HL-60 (cell line): ENCODE measurements around the gene EFCC1.

Source experiments
- DNase-seq, 2 experiments: peaks; one replicate each; pipeline ENCODE4 v3.0.0-alpha.2; 2010 to 2020; ENCODE audit warnings: low read depth in 1 of 2, low spot score in 1 of 2
- H3K27ac ChIP-seq: fragments of 250-450 bp; sonication (Bioruptor Pico); replicated peaks from 2 replicates; pipeline ENCODE4 v1.5.1; 2020; ENCODE audit warnings: mild to moderate bottlenecking, moderate library complexity
- H3K27me3 ChIP-seq: fragments of 250-450 bp; sonication (Bioruptor Pico); 2 replicates; pipeline ENCODE4 v1.5.1; 2021; ENCODE audit warnings: mild to moderate bottlenecking, moderate library complexity; ENCODE audit not compliant: insufficient read depth, poor library complexity, severe bottlenecking
- H3K4me3 ChIP-seq: replicated peaks from 2 replicates; pipeline ENCODE4 v1.5.1; 2011; ENCODE audit warnings: mild to moderate bottlenecking, control low read depth, low read length; ENCODE audit not compliant: insufficient read depth
- GABPA ChIP-seq: IDR thresholded peaks from 2 replicates; pipeline ENCODE4 v1.6.1; 2012; ENCODE audit warnings: low read depth
- POLR2AphosphoS5 ChIP-seq: IDR thresholded peaks from 2 replicates; pipeline ENCODE4 v1.6.1; 2012; ENCODE audit warnings: low read depth
- REST ChIP-seq: IDR thresholded peaks from 2 replicates; pipeline ENCODE4 v1.6.1; 2012; ENCODE audit warnings: low read depth; ENCODE audit not compliant: insufficient replicate concordance
- SPI1 ChIP-seq: IDR thresholded peaks from 2 replicates; pipeline ENCODE4 v1.6.1; 2012; ENCODE audit warnings: low read depth, mild to moderate bottlenecking, borderline replicate concordance
- TF ChIP-seq, protein P1 (sequence below): IDR thresholded peaks from one replicate; pipeline ENCODE4 v1.5.1; 2011; ENCODE audit warnings: low read length, control low read depth, inconsistent platforms; ENCODE audit not compliant: insufficient read depth

Gene EFCC1

GRCh38 chr3:129057249-129057648 is 56.1 kb downstream of the EFCC1 start:
- no peak for DNase-seq
- TF ChIP-seq, protein P1, sequence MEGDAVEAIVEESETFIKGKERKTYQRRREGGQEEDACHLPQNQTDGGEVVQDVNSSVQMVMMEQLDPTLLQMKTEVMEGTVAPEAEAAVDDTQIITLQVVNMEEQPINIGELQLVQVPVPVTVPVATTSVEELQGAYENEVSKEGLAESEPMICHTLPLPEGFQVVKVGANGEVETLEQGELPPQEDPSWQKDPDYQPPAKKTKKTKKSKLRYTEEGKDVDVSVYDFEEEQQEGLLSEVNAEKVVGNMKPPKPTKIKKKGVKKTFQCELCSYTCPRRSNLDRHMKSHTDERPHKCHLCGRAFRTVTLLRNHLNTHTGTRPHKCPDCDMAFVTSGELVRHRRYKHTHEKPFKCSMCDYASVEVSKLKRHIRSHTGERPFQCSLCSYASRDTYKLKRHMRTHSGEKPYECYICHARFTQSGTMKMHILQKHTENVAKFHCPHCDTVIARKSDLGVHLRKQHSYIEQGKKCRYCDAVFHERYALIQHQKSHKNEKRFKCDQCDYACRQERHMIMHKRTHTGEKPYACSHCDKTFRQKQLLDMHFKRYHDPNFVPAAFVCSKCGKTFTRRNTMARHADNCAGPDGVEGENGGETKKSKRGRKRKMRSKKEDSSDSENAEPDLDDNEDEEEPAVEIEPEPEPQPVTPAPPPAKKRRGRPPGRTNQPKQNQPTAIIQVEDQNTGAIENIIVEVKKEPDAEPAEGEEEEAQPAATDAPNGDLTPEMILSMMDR = no peak
- TF ChIP-seq GABPA (no peak), POLR2AphosphoS5 (no peak), SPI1 (no peak), REST (no peak)
- H3K4me3 ChIP-seq = no peak overlapping the region
- no peaks in the 10 kb centered on the region for H3K27me3 ChIP-seq
- no peak overlapping the region for H3K27ac ChIP-seq

- Histone ChIP-seq H3K27me3 (no peaks in the 10 kb centered on the region), H3K27ac (no peak overlapping the region), H3K4me3 (no peak overlapping the region)
- TF ChIP-seq POLR2AphosphoS5 = no peak
- TF ChIP-seq GABPA = no peak
- TF ChIP-seq, protein P1 = no peak
- TF ChIP-seq SPI1 = no peak
- DNase-seq = no peak
These were observed 57.5 kb downstream of the EFCC1 start for GRCh38 chr3:129058441-129059200.

DNA sequence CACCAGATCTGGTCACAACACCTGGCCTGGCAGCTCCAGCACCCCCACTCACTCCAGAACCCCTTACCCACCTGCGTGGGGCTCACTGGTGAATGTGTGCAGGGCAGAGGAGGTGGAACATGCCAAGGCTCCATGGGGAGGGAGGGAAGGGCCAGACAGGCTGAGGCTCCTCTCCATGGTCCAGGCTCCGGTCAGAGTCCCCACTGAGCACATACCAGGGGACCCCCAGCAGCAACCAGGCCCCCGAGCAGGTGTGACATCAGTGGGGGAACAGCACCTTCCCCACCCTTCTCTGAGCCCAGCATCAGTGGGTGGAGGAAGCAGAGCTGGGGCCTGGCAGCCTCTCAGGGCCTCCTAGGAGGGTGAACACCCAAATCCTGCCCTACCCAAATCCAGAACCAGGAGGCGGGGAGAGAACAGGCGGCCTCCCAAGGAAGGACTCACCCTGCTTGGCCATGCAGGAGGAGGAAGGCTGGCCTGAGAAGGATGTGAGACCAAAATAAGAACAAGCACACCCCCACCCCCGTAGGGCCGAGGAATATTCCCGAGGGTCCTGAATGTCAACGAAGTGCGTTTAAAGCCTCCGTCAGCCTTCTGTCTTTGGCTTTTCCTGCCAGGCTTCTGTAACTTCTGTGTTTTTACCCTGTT is 58.3 kb downstream of the EFCC1 start:
- no peaks in the 10 kb centered on the region for H3K27me3 ChIP-seq
- DNase-seq = no peak
- TF ChIP-seq SPI1 (no peak), GABPA (no peak), POLR2AphosphoS5 (no peak)
- no peak overlapping the region for H3K4me3 ChIP-seq
- H3K27ac ChIP-seq = no peak overlapping the region

GRCh38 chr3:129060276-129061022 is 59.3 kb downstream of the EFCC1 start, which contains the start of gene GP9:
TSS of gene GP9 (plus strand) at chr3:129060779. CDS start at chr3:129061740, 961 bp downstream.
- DNase-seq = no peak
- Histone ChIP-seq H3K4me3 (no peak within 1 kb of the TSS), H3K27me3 (no peaks in the 10 kb centered on the region), H3K27ac (no peak within 1 kb of the TSS)
- TF ChIP-seq REST = no peak
- TF ChIP-seq GABPA = no peak
- TF ChIP-seq POLR2AphosphoS5 = no peak
- TF ChIP-seq, protein P1 = no peak
- no peak for TF ChIP-seq SPI1
